Measurements from ENCODE around the gene SNW1.

DNA sequence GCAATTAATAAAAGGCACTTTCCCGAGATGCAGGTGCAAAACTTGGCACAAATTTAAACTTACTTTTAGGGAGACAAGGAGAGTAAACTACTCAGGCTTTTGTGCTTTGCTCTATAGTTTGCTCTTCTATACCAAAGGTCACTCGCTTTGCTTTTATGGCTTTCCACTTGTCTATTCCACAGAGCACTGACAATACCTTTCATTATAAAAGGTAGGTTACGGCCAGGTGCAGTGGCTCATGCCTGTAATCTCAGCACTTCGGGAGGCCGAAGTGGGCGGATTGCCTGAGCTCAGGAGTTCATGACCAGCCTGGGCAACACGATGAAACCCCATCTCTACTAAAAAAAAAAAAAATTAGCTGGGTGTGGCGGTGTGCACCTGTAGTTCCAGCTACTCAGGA, 86.0 kb downstream of the SNW1 start:
- TF ChIP-seq POLR2A (IDR thresholded peaks at IDR 0.05; ENCODE audit: low read length) (no peak), GATA1 (IDR thresholded peaks at IDR 0.05; ENCODE audit: low read depth, low read length) (no peak)

Measured in erythroblast (primary cell).